ENCODE measurements around the gene P2RX6. TPM values are rescaled to one million over a fixed set of nuclear protein-coding genes. Genes with fewer than 3 reads are reported as not detected.

The P2RX6 gene
- polyA plus RNA-seq, 3 donors from 2014 or later: not detected

GRCh38 chr22:20985720-20986119 is 29.2 kb upstream of the P2RX6 start:
- peaks cover 0 to 9% (median 0%) of the 10 kb centered on the region in 3 donors for H3K27me3 Mint-ChIP-seq (ENCODE audit: low read depth in 3 of 3)
- H3K9me3 Mint-ChIP-seq: no peaks in the 10 kb centered on the region
- no peak for DNase-seq
- H3K27ac Mint-ChIP-seq: no peak overlapping the region
- H3K36me3 Mint-ChIP-seq: peaks cover 0 to 7% (median 6%) of the 10 kb centered on the region in 3 donors
- H3K4me1 Mint-ChIP-seq: peaks cover 21 to 28% of the 10 kb centered on the region in 2 donors
- no peak overlapping the region for H3K4me3 Mint-ChIP-seq

GRCh38 chr22:20986365-20986764 is 28.6 kb upstream of the P2RX6 start:
- Mint-ChIP-seq H3K36me3 (peaks cover 0 to 7% (median 6%) of the 10 kb centered on the region in 3 donors), H3K27me3 (ENCODE audit: low read depth in 3 of 3) (peaks cover 0 to 7% (median 2%) of the 10 kb centered on the region in 3 donors), H3K27ac (no peak overlapping the region), H3K4me3 (no peak overlapping the region), H3K9me3 (no peaks in the 10 kb centered on the region), H3K4me1 (peaks cover 17 to 22% of the 10 kb centered on the region in 2 donors)
- no peak for DNase-seq

GRCh38 chr22:20987375-20987774 is 27.6 kb upstream of the P2RX6 start:
- Mint-ChIP-seq H3K9me3 (no peaks in the 10 kb centered on the region), H3K36me3 (peaks cover 0 to 7% (median 6%) of the 10 kb centered on the region in 3 donors), H3K27me3 (ENCODE audit: low read depth in 3 of 3) (peaks cover 0 to 3% (median 2%) of the 10 kb centered on the region in 3 donors), H3K4me3 (no peak overlapping the region), H3K4me1 (peaks cover 13 to 18% of the 10 kb centered on the region in 2 donors), H3K27ac (no peak overlapping the region)
- no peak for DNase-seq

- Mint-ChIP-seq H3K36me3 (peaks cover 0 to 7% (median 6%) of the 10 kb centered on the region in 3 donors), H3K9me3 (no peaks in the 10 kb centered on the region), H3K27me3 (ENCODE audit: low read depth in 3 of 3) (peaks cover 0 to 3% (median 2%) of the 10 kb centered on the region in 3 donors), H3K27ac (no peak overlapping the region), H3K4me1 (peaks cover 3 to 5% of the 10 kb centered on the region in 2 donors), H3K4me3 (no peak overlapping the region)
- DNase-seq: no peak
Observed at GRCh38 chr22:20988573-20989322, 26.2 kb upstream of the P2RX6 start.

DNA sequence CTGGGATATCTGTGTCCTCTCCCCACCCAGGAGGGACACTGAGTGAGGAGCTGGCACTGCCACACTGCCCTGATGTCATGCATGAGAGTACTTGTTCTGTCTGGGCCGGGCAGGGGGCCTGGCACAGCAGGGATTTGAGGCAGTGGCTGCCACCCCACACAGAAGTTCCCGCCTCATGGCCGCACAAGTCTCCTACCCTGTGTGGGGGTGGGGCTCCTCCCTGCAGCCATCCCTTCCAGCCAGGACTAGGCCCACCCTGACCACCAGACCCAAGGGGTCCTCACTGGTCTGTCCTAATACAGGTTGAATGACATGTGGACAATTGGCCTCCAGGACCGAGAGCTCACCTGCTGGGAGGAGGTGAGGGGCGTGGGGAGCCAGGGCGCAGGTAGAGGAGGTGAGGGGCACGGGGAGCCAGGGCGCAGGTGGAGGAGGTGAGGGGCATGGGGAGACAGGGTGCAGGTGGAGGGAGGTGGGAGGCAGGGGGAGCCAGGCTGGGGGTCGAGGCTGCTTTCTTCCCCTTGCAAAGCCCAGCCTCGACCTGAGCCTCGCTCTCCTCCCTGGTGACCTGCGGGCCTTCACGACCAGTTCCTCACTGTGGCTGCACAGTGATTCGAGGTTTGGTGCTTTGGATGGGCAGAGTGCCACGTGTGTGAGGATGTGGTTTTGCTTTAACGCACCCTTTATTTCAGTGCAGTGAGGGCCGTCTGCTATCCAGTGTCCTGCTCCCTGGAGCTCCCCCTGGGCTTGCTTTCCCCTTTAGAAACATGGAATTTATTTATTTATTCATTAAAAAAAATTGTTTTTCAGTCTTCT is 25.4 kb upstream of the P2RX6 start:
- H3K27me3 Mint-ChIP-seq (ENCODE audit: low read depth in 3 of 3): peaks cover 0 to 2% (median 0%) of the 10 kb centered on the region in 3 donors
- no peak overlapping the region for H3K4me3 Mint-ChIP-seq
- H3K4me1 Mint-ChIP-seq: no peaks in the 10 kb centered on the region
- peaks cover 0 to 7% (median 6%) of the 10 kb centered on the region in 3 donors for H3K36me3 Mint-ChIP-seq
- no peaks in the 10 kb centered on the region for H3K9me3 Mint-ChIP-seq
- DNase-seq: no peak
- H3K27ac Mint-ChIP-seq: peak overlapping the region in 1 of 6 donors; percentile 28

GRCh38 chr22:20990184-20991180 is 24.5 kb upstream of the P2RX6 start:
- Mint-ChIP-seq H3K4me3 (no peak overlapping the region), H3K36me3 (peaks cover 0 to 7% (median 6%) of the 10 kb centered on the region in 3 donors), H3K27me3 (ENCODE audit: low read depth in 3 of 3) (peaks cover 0 to 2% (median 0%) of the 10 kb centered on the region in 3 donors), H3K4me1 (no peaks in the 10 kb centered on the region), H3K27ac (peak overlapping the region in 2 of 6 donors; percentile 36 to 43), H3K9me3 (no peaks in the 10 kb centered on the region)
- no peak for DNase-seq

DNA sequence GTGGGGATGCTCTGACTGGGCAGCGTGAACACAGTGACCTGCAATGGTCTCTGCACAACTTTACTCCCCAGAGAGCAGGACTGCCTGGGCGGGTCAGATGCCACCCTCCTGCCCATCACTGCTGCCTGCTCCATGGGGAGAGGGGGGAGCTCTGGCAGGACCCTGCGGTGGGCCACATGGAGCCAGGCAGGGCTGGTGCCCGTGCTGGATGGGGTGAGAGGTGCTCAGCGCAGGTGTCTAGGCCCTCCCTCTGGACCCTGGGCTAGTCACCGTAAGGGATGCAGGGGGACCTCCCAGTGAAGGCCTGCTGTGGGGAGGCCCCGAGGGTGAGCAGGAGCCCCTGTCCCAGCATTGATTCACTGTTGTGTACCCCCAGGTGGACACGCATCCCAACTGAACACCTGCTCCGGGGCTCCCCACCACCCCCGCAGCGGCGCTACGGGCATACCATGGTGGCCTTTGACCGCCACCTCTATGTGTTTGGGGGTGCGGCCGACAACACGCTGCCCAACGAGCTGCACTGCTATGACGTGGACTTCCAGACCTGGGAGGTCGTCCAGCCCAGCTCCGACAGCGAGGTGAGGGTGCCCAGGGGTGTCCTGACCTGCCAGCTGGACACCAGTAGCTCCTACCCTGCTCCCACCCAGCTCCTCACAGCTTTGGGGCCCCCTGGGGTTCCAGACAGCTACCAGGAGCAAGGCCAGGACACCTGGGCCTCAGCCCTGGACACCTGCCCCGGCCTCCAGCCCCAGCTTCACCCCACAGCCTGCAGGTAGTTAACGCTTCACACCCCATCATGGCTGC is 23.5 kb upstream of the P2RX6 start:
- no peak overlapping the region for H3K4me3 Mint-ChIP-seq
- DNase-seq: no peak
- no peak overlapping the region for H3K27ac Mint-ChIP-seq
- H3K27me3 Mint-ChIP-seq (ENCODE audit: low read depth in 3 of 3): peaks cover 0 to 2% (median 0%) of the 10 kb centered on the region in 3 donors
- H3K9me3 Mint-ChIP-seq: no peaks in the 10 kb centered on the region
- no peaks in the 10 kb centered on the region for H3K4me1 Mint-ChIP-seq
- H3K36me3 Mint-ChIP-seq: peaks cover 0 to 3% (median 2%) of the 10 kb centered on the region in 3 donors

DNA sequence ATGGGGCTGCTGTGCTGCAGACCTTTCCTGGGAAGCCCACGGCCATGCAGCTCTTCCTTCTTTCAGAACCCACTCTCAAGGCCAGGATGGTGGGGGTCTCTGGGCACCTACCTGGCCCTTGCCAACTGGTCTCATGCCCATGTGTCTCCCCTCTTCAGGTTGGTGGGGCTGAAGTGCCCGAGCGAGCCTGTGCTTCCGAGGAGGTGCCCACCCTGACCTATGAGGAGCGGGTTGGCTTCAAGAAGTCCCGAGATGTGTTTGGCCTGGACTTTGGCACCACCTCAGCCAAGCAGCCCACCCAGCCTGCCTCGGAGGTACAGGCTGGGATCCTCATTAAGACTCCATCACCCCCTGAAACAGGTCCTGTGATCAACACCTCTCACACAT is 22.9 kb upstream of the P2RX6 start:
- H3K36me3 Mint-ChIP-seq: no peaks in the 10 kb centered on the region
- H3K27ac Mint-ChIP-seq: no peak overlapping the region
- DNase-seq: no peak
- H3K27me3 Mint-ChIP-seq (ENCODE audit: low read depth in 3 of 3): peaks cover 0 to 2% (median 0%) of the 10 kb centered on the region in 3 donors
- no peaks in the 10 kb centered on the region for H3K4me1 Mint-ChIP-seq
- H3K9me3 Mint-ChIP-seq: no peaks in the 10 kb centered on the region
- H3K4me3 Mint-ChIP-seq: no peak overlapping the region

GRCh38 chr22:20992456-20993303 is 22.3 kb upstream of the P2RX6 start:
- peaks cover 0 to 2% (median 0%) of the 10 kb centered on the region in 3 donors for H3K27me3 Mint-ChIP-seq (ENCODE audit: low read depth in 3 of 3)
- no peak overlapping the region for H3K27ac Mint-ChIP-seq
- H3K4me1 Mint-ChIP-seq: no peaks in the 10 kb centered on the region
- DNase-seq: no peak
- H3K4me3 Mint-ChIP-seq: no peak overlapping the region
- H3K36me3 Mint-ChIP-seq: no peaks in the 10 kb centered on the region
- no peaks in the 10 kb centered on the region for H3K9me3 Mint-ChIP-seq

DNA sequence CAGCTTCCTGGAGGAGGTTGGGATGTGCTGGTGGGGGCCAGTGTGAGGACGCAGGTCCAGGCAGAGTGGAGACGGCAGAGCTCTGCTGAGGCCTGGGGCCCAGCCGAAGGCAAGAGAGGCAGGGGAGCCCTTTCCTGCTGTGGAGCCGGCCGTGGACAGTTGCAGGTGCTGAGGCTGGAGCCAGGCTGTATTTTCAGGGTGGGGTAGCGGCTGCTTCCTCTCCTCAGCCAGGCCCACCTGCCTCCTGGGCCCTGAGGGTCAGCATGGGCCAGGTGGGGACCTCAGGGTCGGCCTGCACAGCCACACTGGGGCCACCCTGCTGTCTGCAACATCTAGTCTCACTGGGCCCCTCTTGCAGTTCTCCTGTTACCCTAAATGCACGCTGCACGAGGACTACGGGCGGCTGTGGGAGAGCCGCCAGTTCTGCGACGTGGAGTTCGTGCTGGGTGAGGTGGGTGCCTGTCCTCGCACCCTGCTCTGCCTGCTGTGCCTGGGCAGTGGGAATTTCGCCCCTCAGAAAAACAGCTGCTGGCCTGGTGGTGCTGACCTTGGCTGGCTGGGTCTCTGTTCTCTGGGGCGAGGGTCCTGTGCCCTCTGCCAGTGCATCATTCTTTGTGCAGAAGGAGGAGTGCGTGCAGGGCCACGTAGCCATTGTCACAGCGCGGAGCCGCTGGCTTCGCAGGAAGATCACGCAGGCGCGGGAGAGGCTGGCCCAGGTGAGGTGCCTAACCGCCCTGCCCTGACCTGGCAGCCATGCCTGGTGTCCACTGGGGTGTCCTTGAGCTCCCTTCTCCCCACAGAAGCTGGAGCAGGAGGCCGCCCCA is 21.4 kb upstream of the P2RX6 start:
- no peak for DNase-seq
- Mint-ChIP-seq H3K4me1 (no peaks in the 10 kb centered on the region), H3K27me3 (ENCODE audit: low read depth in 3 of 3) (peaks cover 0 to 2% (median 2%) of the 10 kb centered on the region in 3 donors), H3K27ac (no peak overlapping the region), H3K36me3 (no peaks in the 10 kb centered on the region), H3K4me3 (no peak overlapping the region), H3K9me3 (no peaks in the 10 kb centered on the region)

GRCh38 chr22:20994128-20994901 is 20.6 kb upstream of the P2RX6 start:
- H3K4me3 Mint-ChIP-seq: no peak overlapping the region
- H3K4me1 Mint-ChIP-seq: no peaks in the 10 kb centered on the region
- no peak for DNase-seq
- H3K36me3 Mint-ChIP-seq: no peaks in the 10 kb centered on the region
- H3K27me3 Mint-ChIP-seq (ENCODE audit: low read depth in 3 of 3): peaks cover 0 to 2% (median 2%) of the 10 kb centered on the region in 3 donors
- no peaks in the 10 kb centered on the region for H3K9me3 Mint-ChIP-seq
- no peak overlapping the region for H3K27ac Mint-ChIP-seq
